Smooth muscle cell (in vitro differentiated cells): Measurements from ENCODE around the gene DOK1. TPM values are rescaled to one million over a fixed set of nuclear protein-coding genes. Genes with fewer than 3 reads are reported as not detected.

ENCODE experiments used
- DNase-seq: peaks from one replicate; lab custom pipeline; 2025; ENCODE audit not compliant: unreplicated experiment; lab: John Stamatoyannopoulos, UW
- H2AFZ ChIP-seq: fragments of 200-600 bp; sonication (generic); 2 replicates; pipeline ENCODE4 v1.6.0; 2016; ENCODE audit warnings: antibody characterized with exemption, low read depth, mild to moderate bottlenecking
- H3F3A ChIP-seq: fragments of 200-600 bp; sonication (generic); 2 replicates; pipeline ENCODE4 v1.6.0; 2017; ENCODE audit warnings: antibody characterized with exemption, low read depth
- H3K27ac ChIP-seq: fragments of 200-600 bp; sonication (generic); 2 replicates; pipeline ENCODE4 v1.5.1; 2016; ENCODE audit warnings: low read depth, mild to moderate bottlenecking
- H3K27me3 ChIP-seq: fragments of 200-600 bp; sonication (generic); 2 replicates; pipeline ENCODE4 v1.6.1; 2016; ENCODE audit warnings: low read depth, mild to moderate bottlenecking
- H3K36me3 ChIP-seq: fragments of 200-600 bp; sonication (generic); 2 replicates; pipeline ENCODE4 v1.5.1; 2016; ENCODE audit warnings: low read depth
- H3K4me1 ChIP-seq: fragments of 200-600 bp; sonication (generic); 2 replicates; pipeline ENCODE4 v1.5.1; 2016; ENCODE audit warnings: low read depth
- H3K4me2 ChIP-seq: fragments of 200-600 bp; sonication (generic); 2 replicates; pipeline ENCODE4 v1.6.0; 2016; ENCODE audit warnings: mild to moderate bottlenecking
- H3K4me3 ChIP-seq: fragments of 200-600 bp; sonication (generic); 2 replicates; pipeline ENCODE4 v1.5.1; 2016; ENCODE audit warnings: mild to moderate bottlenecking
- H3K79me2 ChIP-seq: fragments of 200-600 bp; sonication (generic); 2 replicates; pipeline ENCODE4 v1.6.0; 2016; ENCODE audit warnings: low read depth, mild to moderate bottlenecking
- H3K9ac ChIP-seq: fragments of 200-600 bp; sonication (generic); 2 replicates; pipeline ENCODE4 v1.6.0; 2016; ENCODE audit warnings: low read depth
- H3K9me3 ChIP-seq: fragments of 200-600 bp; sonication (generic); replicated peaks from 2 replicates; pipeline ENCODE4 v1.5.1; 2016; ENCODE audit warnings: low read depth
- H4K20me1 ChIP-seq: fragments of 200-600 bp; sonication (generic); 2 replicates; pipeline ENCODE4 v1.6.0; 2016; ENCODE audit warnings: low read depth
- WGBS: methylation state at CpG from one replicate; pipeline ENCODE4 v1.1.7; 2016; ENCODE audit warnings: low lambda C conversion rate; 5-methylcytosine and 5-hydroxymethylcytosine counted together
- polyA plus RNA-seq: library from polyadenylated mRNA; unstranded; fragments of >200 nt; fragmentation: Nextera tagmentation; extraction: Ambion mirVana; gene quantifications from 2 replicates; pipeline ENCODE4 v1.2.1, GENCODE V29; 2016
- total RNA-seq: library from RNA; depleted of rRNA; stranded (reverse); fragments of >200 nt; gene quantifications from 2 replicates; pipeline ENCODE4 v1.2.3, GENCODE V29; 2014
- TF ChIP-seq, protein P1 (sequence below): fragments of 200-600 bp; sonication (generic); IDR thresholded peaks from 2 replicates; pipeline ENCODE4 v1.5.1; 2017; ENCODE audit warnings: borderline replicate concordance, mild to moderate bottlenecking, antibody characterized with exemption; ENCODE audit not compliant: insufficient read depth, poor library complexity, severe bottlenecking

The DOK1 gene
- total and polyA plus RNA-seq, 2 experiments from 2014 or later: 11.7 to 41.3 TPM

DNA sequence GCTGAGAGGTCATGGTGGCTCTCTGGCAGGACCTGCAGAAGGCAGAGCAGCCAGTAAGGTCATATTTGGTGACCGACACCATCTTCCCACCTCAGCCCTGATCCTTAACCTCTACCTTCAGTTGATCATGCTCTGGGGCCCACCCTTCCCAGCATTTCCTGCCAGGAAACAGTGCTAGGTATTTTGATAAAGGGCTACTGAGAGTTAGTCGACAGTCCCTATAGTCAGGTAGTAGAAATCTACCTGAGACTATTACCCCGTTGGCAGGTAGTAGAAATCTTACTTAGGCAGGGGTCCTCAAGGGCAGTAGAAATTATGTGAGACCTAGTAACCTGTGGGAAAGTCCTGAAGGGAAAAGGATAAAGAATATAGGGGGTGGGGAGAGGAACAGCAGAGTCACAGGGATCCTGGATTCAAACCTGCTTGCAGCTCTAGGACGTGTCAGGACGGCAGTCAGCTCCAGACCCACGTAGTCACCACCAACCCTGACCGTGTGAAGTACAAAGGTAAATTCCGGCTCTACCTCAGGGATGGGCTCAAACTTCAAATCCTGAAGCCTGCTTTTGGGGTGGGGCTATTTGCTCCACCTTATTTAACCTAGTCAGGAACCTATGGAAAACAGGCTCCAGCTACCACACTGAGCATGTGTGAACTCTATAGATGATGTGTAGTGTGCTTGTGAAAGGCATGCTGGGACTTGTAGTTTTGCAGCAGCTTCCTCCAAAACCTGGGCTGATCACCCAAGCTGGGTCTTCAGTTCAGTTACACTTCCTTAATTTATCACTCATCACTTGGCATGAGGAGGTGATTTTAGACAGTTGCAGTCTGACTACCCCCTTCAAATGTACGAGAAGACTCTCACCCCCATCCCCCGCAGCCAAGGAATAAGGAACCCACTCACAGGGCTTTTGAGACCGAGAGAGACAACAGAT, 28.5 kb upstream of the DOK1 start, which contains the start of gene DQX1:
Gene DQX1, minus strand, starts transcription at position 515 of the 932 bp plus-strand sequence. Its CDS starts 502 bp downstream, at position 13.
- no peak within 1 kb of the TSS for H3K4me3 ChIP-seq
- H3K27me3 ChIP-seq: peaks cover 14% of the 10 kb centered on the region
- peaks cover 10% of the 10 kb centered on the region for H3K4me1 ChIP-seq
- H3K9ac ChIP-seq: no peak within 1 kb of the TSS
- H3K9me3 ChIP-seq: no peaks in the 10 kb centered on the region
- no peaks in the 10 kb centered on the region for H3K36me3 ChIP-seq
- H4K20me1 ChIP-seq: peaks cover 11% of the 10 kb centered on the region
- H3K27ac ChIP-seq: no peak within 1 kb of the TSS
- no peak within 1 kb of the TSS for H2AFZ ChIP-seq
- H3K79me2 ChIP-seq: peaks cover 24% of the 10 kb centered on the region
- H3K4me2 ChIP-seq: no peak within 1 kb of the TSS
- DNase-seq: no peak
- TF ChIP-seq, protein P1, sequence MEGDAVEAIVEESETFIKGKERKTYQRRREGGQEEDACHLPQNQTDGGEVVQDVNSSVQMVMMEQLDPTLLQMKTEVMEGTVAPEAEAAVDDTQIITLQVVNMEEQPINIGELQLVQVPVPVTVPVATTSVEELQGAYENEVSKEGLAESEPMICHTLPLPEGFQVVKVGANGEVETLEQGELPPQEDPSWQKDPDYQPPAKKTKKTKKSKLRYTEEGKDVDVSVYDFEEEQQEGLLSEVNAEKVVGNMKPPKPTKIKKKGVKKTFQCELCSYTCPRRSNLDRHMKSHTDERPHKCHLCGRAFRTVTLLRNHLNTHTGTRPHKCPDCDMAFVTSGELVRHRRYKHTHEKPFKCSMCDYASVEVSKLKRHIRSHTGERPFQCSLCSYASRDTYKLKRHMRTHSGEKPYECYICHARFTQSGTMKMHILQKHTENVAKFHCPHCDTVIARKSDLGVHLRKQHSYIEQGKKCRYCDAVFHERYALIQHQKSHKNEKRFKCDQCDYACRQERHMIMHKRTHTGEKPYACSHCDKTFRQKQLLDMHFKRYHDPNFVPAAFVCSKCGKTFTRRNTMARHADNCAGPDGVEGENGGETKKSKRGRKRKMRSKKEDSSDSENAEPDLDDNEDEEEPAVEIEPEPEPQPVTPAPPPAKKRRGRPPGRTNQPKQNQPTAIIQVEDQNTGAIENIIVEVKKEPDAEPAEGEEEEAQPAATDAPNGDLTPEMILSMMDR: no peak
- peaks cover 5% of the 10 kb centered on the region for H3F3A ChIP-seq
- 94% methylated on average over 11 of the region's 11 CpGs for WGBS

GRCh38 chr2:74526649-74527230, 27.8 kb upstream of the DOK1 start:
- 97% methylated on average over 11 of the region's 11 CpGs for WGBS
- H3K27me3 ChIP-seq: peaks cover 7% of the 10 kb centered on the region

GRCh38 chr2:74527741-74528140, 26.8 kb upstream of the DOK1 start:
- H3K27me3 ChIP-seq: no peaks in the 10 kb centered on the region
- no peaks in the 10 kb centered on the region for H3K9me3 ChIP-seq
- H3K27ac ChIP-seq: no peak overlapping the region
- TF ChIP-seq, protein P1: no peak
- H4K20me1 ChIP-seq: peaks cover 11% of the 10 kb centered on the region
- no peak for DNase-seq
- H3F3A ChIP-seq: peaks cover 15% of the 10 kb centered on the region
- peaks cover 11% of the 10 kb centered on the region for H3K4me1 ChIP-seq
- peaks cover 28% of the 10 kb centered on the region for H3K79me2 ChIP-seq
- no peak overlapping the region for H3K4me3 ChIP-seq
- H2AFZ ChIP-seq: no peak overlapping the region
- H3K4me2 ChIP-seq: no peak overlapping the region
- no peaks in the 10 kb centered on the region for H3K36me3 ChIP-seq
- no peak overlapping the region for H3K9ac ChIP-seq
- 98% methylated on average over 9 of the region's 9 CpGs for WGBS

More at GRCh38 chr2:74526649-74527230, 27.8 kb upstream of the DOK1 start:
- TF ChIP-seq, protein P1: no peak
- Histone ChIP-seq H3F3A (peaks cover 11% of the 10 kb centered on the region), H3K9me3 (no peaks in the 10 kb centered on the region), H3K4me3 (no peak overlapping the region), H3K4me2 (no peak overlapping the region), H3K79me2 (peaks cover 28% of the 10 kb centered on the region), H4K20me1 (peaks cover 11% of the 10 kb centered on the region), H3K4me1 (peaks cover 11% of the 10 kb centered on the region), H3K36me3 (no peaks in the 10 kb centered on the region), H3K9ac (no peak overlapping the region), H3K27ac (no peak overlapping the region), H2AFZ (no peak overlapping the region)
- DNase-seq: no peak
